ENCODE measurements around the gene FHDC1. TPM values are rescaled to one million over a fixed set of nuclear protein-coding genes. Genes with fewer than 3 reads are reported as not detected.

The FHDC1 gene
- total and polyA plus RNA-seq, 10 of the 15 experiments (the other 5 are each of a cell fraction or from before 2014, with no cell fraction given) = 0.04 to 0.12 (median 0.06) TPM; not detected in 3

- in situ Hi-C loops (cut with MboI) = no loop called here
- POLR2A ChIA-PET = no interaction called here
- intact Hi-C loops (cut with micrococcal nuclease; ENCODE audit: unreplicated experiment) = no loop called here
- Histone ChIP-seq H2AFZ (ENCODE audit: control insufficient read depth, low read depth, low read length) (no peak overlapping the region), H3K4me2 (ENCODE audit: control insufficient read depth, insufficient read depth) (no peak overlapping the region), H4K20me1 (ENCODE audit: control insufficient read depth, insufficient read depth) (no peaks in the 10 kb centered on the region), H3K36me3 (ENCODE audit: control insufficient read depth in 2 of 2, insufficient read depth in 2 of 2, low read length in 1 of 2) (peaks cover 0 to 3% of the 10 kb centered on the region in 2 experiments; a peak in 1 of 4 replicates), H3K79me2 (ENCODE audit: control insufficient read depth, insufficient read depth, low read length) (no peaks in the 10 kb centered on the region), H3K4me3 (no peak overlapping the region), H3K9me3 (replicated peaks; ENCODE audit: control insufficient read depth, insufficient read depth, low read length) (no peaks in the 10 kb centered on the region), H3K27ac (ENCODE audit: control insufficient read depth, insufficient read depth) (no peak overlapping the region), H3K4me1 (ENCODE audit: control insufficient read depth, insufficient read depth, low read length) (no peaks in the 10 kb centered on the region), H3K9ac (ENCODE audit: control insufficient read depth, insufficient read depth, low read length) (no peak overlapping the region), H3K27me3 (replicated peaks in 1 of 2; ENCODE audit: control insufficient read depth in 2 of 2, insufficient read depth in 2 of 2, low read length in 1 of 2) (no peaks in the 10 kb centered on the region)
- no peak for TF ChIP-seq CUX1 (IDR thresholded peaks at IDR 0.05; ENCODE audit: insufficient replicate concordance, low read depth, low read length)
- no peak for TF ChIP-seq ZBTB11 (CRISPR knock-in tag; IDR thresholded peaks at IDR 0.05)
- TF ChIP-seq REST (IDR thresholded peaks at IDR 0.05; ENCODE audit: low read depth, low read length) = no peak
- TF ChIP-seq HDAC6 (IDR thresholded peaks at IDR 0.05; ENCODE audit: unreplicated experiment) = no peak
- CTCF ChIA-PET = no interaction called here
- RAD21 ChIA-PET (ENCODE audit: unreplicated experiment) = no interaction called here
- no peak for ATAC-seq
- BruUV-seq (replicated peaks) = no TSS peak
- FAIRE-seq = no peak
- SMC1A ChIA-PET (ENCODE audit: uncharacterized antibody, unreplicated experiment) = interaction anchor here (0.6 kb wide), 1 partner anchor 145 kb away, joined by 3 read pairs; no protein-coding TSS in a partner anchor
- DNase-seq (ENCODE audit: low read depth, low spot score) = no peak
Observed at GRCh38 chr4:152898606-152899005, 37.5 kb upstream of the FHDC1 start.
